GM19468 (cell line): ENCODE data around the gene ARL6IP4.

Source experiments
- ATAC-seq: cut with Tn5 transposase; IDR thresholded peaks from one replicate; pipeline ENCODE4 v1.9.1; 2021; ENCODE audit warnings: mild to moderate bottlenecking, moderate library complexity, moderate number of reproducible peaks; ENCODE audit not compliant: unreplicated experiment; ENCODE audit errors: extremely low read depth

Gene ARL6IP4

DNA sequence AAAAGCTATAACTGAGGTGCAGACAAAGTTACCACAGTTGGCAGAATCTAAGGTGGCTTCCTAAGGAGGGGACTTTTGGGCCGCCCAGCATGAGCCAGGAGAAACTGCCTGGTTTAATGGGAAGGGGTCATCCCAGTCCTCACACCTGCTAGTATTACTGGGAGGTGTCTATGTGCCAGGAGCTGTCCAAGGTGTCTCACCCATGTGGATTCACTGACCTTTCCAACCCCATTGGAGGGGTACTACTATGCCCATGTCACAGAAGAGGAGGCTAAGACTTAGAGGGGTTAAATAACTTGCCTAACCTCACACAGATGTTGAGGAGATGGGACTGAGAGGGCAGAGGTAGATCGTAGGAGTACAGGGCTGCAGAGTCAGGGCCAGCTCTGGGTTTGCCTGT, 24.4 kb upstream of the ARL6IP4 start:
- no peak for ATAC-seq

DNA sequence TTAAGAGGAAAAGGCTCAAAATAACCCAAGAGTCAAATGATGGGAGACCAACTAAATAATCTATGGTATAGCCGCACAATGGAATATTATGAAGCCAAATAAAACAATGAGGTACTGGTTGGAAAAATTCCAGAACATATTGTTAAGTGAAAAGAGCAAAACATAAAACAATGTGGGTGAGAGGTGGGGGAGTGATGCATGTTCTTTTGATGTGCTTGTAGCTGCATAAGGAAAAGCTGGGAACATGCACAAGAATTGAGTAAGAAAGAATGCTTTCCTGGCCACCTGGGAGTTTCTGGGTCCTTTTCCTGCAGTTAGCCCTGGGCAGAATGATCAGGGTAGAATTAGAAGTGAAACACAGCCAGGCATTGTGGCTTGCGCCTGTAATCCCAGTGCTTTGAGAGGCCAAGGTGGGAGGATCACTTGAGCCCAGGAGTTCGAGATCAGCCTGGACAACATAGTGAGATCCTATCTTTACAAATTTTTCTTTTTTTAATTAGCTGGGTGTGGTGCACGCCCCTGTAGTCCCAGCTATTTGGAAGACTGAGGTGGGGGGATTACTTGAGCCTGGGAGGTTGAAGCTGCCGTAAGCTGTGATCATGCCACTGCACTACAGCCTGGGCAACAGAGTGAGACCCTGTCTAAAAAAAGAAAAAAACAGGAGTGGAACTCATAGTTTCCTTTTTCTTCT, 22.1 kb upstream of the ARL6IP4 start:
- no peak for ATAC-seq

DNA sequence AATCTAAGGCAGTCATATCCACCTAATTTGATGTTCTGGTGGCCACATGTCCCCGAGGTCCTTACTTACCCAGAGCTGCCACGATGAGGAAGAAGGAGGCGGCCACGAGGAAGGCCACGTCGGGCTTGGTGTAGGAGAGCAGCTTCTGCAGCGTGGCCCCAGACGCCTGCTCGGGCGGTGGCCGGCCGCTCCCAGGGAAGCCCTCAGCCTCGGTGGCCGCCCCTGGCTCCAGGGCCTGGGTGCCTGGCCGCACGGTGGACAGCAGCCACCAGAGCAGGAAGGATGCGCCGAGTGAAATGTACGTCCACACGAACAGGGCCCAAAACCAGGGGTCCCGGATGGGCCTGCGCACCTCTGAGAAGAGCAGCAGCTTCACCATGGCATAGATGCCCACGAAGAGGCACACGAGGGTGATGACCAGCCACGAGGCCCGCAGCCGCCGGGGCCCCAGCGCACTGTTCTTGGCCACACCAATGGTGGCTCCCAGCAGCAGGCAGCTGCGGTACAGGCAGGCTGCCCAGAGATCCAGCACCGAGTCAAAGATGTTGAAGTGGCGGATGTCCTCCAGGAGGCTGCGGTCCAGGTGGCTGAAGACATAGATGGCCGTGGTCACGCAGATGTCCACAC, 20.8 kb upstream of the ARL6IP4 start:
- ATAC-seq = no peak

DNA sequence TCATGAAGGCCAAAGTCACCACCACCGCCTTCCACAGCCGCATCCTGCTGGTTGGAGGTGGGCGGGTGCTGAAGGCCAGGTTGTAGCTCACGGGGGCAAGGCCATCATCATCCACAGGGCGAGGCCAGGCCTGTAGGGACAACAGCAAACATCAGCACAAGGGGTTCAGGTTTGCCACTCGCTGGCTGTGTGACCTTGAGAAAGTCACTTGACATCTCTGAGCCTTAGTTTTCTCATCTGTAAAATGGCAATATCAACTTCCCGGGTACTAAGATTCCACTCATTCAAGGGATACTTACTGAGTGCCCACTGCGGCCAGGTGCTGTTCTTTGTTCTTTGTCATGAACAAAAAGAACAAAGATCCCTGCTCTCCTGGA, 20.3 kb upstream of the ARL6IP4 start:
- ATAC-seq = no peak

DNA sequence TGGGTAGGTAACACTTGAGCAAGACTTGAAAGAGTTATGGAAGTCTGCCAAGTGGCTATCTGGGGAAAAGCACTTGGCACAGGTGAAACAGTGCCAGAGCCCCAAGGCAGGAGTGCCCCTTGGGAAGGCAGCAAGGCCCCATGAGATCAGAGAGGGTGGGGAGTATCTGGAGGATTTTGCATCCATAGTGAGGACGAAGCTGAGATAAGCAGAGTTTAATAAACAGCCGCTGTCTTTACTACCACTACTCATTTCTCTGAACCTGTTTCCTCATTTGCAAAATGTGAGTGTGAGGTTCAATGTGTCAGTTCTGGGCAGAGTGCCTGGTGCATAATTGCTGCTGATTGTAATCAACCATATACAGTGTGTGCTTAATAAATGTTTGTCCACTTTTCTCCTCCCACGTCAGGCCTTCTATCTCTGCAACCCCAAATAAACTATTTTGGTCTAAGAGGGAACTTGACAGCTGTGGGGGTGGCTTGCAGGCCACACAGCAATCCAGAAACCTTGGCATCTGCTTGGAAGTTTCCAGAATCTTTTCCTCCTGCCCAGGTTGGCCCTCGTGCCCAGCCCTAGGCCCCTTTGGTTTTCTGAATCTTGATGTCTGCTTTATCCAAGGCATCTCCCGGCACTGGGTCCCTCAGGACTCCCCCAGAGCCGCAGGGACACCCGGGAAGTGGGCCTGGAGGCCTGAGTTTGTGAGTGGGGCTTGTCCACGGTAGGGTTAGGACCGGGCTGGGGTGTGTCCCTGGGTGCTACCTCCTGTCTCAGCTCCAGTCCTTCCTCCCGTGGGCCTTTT, 18.8 kb upstream of the ARL6IP4 start:
- no peak for ATAC-seq

DNA sequence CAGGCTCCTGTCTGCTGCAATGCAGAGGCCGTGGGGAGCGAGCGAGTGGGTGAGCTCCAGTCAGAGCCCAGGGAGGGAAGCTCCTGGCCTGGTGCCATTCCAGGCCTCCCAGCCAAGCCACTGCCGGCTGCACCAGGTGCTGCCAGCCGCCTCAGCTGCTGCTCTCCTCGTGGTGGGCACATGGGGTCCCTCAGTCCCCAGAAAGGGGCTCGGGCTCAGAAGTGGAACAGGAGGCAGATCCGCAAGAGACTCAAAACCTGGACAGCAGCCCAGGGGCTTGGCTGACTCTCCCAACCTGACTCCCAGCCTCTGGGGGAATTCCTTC, 16.6 kb upstream of the ARL6IP4 start:
- no peak for ATAC-seq

DNA sequence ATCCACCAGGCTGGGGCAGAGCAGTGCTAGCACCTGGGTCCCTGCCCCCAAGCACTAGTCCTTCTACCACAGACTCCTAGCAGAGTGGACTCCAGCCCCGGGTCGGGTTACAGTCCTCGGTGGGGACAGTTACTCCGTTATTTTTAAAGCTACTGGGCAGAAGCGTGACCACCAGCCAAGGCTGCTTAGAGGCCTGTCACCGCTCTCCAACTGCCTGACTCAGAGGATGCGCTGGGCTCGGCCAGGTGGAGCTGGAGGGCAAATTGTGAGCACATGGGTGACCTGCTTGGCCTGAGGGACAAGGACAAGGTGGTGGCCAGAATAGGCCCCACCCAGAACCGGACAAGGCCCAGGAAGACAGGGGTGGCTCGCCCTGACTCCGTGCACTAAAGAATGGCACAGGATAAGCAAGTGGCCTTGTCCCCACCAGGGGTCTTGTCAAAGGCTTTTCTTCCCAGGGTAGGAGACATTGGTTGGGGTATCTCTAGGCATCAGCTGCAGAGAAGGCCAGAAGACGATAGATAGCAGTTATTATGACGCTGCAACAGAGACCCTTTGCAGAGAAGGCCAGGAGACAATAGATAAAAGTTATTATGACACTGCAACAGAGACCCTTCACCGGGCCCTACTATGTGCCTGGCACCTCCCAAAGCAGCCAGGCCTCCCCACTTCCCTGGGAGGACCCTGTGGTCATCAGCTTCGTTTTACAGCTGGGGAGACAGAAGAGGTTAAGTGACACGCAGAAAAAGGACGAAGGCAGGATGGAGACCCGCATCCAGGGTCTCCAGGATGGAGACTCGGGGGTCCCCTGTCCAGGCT, 15.8 kb upstream of the ARL6IP4 start:
- no peak for ATAC-seq

DNA sequence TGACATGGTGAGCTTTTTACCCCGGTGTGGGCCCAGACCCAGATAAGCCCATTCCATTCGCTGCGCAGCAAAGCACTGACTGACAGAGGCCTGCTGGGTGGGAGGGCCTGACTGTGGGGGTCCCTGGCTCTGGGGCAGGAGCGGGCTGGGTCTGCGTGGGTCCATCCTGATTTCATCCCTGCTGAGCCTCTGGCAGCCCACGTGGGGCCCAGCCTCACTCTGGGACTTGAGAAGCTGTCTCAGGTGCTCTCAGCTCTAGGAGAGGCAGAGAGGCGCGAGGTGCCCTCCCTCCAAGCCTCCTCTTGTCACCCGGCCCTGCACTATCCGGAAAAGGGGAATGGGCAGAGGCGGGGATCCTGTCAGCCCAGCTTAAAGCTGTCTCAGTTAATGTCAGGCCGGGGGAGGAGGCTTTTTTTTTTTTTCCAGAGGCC, 15.1 kb upstream of the ARL6IP4 start:
- no peak for ATAC-seq

DNA sequence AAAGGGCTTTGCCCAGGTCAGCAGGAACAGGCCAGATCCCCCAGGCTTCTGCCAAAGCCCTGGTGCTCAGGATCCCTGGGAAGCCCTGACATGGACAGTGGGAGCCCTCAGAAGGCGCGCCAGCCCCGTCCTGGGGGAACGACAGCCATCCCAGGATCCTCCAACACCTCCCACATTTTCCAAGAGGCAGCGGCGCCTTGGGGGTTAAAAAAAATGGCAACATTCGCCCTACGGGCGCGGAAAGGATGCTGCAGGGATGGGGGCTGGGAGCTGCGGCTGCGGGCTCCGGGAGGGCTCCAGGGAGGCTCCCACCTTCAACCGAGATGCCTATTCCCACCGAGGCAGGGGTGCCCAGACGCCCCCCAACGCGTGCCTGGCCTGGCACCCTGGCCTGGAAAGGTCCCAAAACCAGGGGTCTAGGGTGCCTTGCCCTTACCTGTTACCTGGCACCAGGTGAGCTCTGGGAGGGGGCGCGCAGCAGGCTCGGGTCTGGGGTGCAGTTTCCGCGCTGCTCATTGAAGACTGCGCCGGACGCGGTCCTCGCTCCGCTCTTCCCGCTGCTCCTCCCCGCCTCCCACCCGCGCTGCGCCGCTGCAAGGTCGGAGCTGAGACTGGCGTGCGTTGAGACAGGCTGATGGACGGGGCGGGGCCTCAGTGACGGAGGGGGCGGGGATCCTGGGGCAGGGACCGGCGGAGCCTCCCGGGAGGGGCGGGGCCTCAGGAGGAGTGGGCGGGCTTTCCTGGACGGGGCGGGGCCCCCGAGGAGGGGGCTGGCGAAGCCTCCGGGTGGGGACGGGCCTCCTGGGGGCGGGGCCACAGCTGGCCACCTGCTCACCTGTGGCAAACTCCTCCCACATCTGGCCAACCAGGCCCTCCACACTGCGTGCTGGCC, 14.4 kb upstream of the ARL6IP4 start, which contains the start of gene ABCB9:
TSS of gene ABCB9 (minus strand) at position 613 of the 892 bp plus-strand sequence. CDS start 6,228 bp downstream, outside the sequence.
- ATAC-seq = no peak

DNA sequence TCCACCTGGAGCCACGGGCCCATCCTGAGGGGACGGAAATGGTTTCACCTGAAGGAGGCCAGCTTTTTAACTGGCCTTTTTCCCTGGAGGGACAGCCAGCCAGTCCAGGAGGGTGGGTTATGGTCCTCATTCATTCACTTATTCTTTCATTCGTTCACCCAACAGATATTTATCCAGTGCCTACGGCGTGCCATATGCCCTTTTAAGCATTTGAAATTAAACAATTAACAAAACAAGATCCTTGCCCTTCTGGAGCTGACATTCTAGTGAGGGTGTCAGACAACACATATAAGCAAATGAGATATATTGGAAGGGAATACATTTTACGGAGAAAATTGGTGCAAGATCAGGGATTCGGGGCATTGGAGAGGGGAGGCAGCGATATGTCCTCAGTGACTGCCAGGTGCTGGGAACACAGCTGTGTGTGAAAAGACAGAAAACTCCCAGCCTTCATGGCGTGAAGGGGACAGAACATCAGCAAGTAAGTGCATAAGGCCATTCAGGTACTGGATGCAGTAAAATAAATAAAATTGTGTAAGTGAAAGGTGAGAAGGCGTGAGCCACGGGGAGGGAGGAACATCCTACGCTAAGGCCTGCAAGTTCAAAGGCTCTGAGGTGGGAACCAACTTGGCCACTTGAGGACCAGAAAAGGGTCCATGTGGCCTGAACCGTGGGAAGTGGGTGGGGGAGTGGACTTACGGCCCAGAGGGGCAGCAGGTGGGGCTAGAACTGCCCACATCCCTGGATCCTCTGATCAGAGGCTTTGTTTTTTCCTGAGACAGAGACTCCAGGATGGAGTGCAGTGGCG, 13.5 kb upstream of the ARL6IP4 start:
- ATAC-seq = no peak

DNA sequence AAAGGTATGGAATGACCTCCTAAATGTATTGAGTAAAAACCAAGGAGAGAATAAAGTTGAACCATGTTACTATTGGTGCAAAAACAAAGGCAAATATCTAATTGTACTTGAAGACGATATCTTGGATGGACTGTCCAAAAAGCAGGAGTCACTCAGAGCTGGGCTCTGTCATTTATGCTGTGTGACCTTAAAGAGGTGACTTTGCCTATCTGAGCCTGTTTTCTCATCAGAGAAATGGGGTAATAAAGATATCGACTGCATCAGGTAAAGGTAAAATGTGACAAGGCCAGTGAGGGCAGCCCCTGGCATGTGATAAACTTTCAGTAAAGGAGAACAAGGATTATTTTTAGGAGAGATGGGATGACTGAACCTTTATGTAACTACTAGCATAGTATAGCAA, 12.4 kb upstream of the ARL6IP4 start:
- ATAC-seq = no peak

DNA sequence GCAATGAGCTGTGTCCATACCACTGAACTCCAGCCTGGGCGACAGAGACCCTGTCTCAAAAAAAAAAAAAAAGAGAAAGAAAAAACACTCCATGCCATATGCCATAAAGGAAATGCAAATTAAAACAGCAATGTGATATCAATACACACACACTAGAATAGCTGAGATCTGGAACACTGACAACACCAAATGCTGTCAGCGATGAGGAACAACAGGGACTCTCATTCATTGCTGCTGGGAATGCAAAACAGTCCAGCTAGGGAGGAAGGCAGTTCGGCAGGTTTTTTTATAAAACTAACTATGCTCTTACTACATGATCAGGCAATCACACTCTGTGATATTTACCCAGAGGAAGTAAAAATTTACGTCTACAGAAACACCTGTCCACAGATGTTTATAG, 10.8 kb upstream of the ARL6IP4 start:
- no peak for ATAC-seq

DNA sequence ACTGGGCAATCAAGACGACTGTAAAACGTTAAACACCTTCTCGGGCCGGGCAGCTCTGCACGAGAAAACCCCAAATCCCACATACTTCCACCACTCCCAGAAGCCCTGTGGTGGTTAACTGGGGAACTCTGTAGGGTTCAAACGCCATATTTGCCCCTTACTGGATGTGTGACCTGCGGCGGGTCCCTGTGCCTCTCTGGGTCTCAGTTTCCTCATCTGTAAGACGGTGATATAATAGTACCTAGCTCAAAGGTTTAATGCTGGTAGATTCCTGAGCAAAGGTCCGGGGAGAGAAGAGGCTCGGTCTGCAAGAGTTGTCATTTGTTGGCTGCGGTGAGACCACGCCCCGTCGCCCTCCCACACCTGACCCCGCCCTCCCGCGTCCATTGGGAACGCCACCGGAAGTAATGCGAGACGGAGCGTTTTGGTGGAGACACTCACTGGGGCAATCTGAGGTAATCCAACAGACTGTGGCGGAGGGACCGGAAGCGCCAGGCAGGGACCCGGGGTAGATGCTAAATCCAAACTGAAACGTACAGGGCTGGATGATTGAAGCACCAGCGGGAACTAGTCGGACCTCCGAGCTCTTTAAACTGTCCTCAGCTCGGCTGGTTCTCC, 6.1 kb upstream of the ARL6IP4 start:
- peak; percentile 39 for ATAC-seq

DNA sequence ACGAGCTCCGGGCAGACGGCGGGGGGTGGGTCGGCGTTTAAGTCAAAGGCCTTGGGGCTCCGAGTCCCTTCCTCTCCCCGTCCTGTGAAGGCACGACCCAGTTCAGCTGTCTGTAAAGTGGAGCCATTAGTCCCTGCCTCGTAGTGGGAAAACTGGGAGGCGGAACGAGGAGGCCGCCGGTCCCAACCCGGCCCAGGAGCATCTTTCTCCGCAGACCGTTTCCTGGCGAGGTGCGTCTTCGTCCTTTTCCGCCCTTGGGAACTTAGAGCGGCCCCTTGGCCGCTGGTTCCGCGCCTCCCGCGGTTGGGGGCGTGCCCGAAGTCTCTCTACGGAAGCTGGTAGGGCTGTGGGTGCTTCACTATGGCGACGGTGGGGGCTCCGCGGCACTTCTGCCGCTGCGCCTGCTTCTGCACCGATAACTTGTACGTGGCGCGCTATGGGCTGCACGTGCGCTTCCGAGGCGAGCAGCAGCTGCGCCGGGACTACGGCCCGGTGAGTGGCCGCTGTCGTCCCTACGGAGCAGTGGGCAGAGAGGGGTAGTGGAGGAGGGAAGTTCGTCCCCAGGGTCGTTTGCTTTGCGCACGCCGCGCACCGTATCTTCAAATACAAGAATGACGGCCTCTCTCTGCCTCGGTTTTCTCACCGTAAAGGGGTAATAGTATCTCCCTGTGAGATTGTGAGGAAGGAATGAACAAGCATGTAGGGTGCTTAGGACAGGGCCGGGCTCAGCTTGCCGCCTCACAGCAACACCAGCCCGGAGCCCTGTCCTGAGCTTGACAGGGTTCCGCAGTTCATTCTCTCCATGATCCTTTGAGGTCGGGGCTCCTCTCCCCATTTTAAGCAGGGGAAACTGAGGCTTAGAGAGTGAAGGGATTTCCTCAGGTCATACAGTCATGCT, 5.3 kb upstream of the ARL6IP4 start, which contains the start of gene OGFOD2:
TSS of gene OGFOD2 (plus strand) at position 353 of the 898 bp plus-strand sequence. CDS start at position 361, 8 bp downstream.
- ATAC-seq = peak; percentile 75

DNA sequence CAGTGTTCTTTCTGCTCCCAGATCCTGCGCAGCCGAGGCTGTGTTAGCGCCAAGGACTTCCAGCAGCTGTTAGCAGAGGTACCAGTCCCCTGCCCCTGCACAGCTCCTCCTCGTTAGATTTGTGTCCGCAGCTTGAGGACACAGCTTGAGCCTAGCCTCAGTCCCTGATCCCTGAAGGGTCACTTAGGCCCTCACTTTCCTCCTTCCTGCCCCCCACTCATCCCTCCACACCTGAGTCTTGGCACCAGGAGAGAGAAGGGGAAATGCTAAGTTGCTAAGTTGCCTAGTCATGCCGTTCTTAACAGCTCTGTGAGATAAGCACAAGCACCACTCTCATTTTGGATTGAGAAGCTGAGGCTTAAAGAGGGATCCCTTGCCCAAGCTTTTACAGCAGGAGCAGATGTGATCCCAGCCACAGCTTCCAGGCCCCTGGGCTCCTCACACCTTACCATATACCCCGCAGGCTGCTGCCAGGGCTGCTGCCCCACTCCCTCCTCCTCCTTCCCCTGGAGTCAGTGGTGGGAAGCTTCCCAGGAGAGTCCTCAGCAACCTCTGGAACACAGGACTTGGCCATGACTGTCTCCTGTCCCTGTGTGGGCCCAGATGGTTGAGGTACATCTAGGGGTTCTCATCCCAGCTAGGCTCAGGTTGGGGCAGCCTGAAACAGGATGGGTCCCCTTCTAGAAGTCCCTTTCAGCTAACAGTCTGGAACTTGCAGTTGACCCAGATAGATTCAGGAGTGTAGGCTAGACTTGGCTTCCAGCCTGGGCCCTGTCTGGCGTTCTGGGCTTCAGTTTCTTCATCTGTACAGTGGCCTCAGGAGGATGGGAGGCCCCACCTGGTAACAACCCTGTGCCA, 4.5 kb upstream of the ARL6IP4 start:
- no peak for ATAC-seq

DNA sequence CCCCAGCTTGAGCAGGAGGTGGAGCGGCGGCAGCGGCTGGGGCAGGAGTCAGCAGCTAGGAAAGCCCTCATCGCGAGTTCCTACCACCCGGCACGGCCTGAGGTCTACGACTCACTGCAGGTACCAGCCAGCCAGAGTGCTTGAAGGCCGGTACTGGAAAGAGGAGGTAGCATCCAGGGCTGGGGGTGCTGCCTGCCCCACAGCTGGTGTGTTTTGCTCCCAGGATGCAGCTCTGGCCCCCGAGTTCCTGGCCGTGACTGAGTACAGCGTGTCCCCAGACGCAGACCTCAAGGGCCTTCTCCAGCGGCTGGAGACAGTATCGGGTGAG, 3.9 kb upstream of the ARL6IP4 start:
- ATAC-seq = no peak
